Prostate gland (tissue), 2 donors: ENCODE measurements around the gene PHF23.

Source experiments
- POLR2A ChIP-seq: fragments of 450-650 bp; IDR thresholded peaks from one replicate; pipeline ENCODE4 v1.6.1; 2016; ENCODE audit warnings: antibody characterized with exemption, mild to moderate bottlenecking
- TF ChIP-seq, protein P1 (sequence below), 4 experiments: fragments of 200-600 bp in 2 of 4; fragments of 450-650 bp in 2 of 4; sonication (generic) in 2 of 4; IDR thresholded peaks; 1 replicate in 3 of 4; 2 replicates in 1 of 4; pipeline ENCODE4 v1.5.1; 2016 to 2019; ENCODE audit warnings: antibody characterized with exemption in 4 of 4, mild to moderate bottlenecking in 2 of 4, moderate library complexity in 2 of 4

DNA sequence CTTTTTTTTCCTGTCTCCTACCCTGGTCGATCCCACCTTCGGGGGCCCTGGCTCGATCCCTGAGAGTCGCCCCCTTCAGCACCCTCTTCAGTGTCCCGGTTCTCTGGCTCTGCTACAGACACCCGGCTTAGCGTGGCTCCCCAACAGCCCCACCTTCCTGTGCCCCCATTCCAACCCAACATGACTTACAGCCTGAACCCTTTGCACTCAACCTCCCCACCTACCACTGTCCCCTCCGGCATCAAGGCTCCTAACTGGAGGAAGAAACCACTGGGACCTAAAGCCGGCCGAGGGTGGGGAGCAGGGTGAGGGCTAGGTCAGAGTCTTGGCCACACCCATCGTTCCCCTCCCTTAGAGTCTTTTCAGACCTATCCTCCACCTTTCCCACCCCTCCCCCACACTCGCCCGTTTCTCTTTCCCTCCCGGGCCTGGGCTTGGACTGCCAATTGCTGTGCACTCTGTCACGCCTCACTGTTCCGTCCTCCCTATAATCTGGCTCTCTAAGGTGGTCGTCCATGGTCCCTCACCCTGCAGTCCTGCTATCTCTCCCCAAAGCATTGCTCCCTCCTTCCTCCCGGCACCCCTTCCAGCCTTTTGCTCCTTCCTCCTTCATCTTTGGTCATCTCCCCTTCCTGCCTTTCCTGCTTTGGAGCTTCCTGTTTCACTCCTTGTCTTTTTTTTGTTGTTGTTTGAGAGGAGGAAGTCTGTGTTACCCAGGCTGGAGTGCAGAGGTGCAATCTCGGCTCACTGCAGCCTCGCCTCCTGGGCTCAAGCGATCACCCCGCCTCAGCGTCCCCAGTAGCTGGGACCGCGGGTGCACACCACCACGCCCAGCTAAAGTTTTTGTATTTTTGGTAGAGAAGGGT, 23.9 kb upstream of the PHF23 start:
- TF ChIP-seq POLR2A, result no peak
- TF ChIP-seq, protein P1, sequence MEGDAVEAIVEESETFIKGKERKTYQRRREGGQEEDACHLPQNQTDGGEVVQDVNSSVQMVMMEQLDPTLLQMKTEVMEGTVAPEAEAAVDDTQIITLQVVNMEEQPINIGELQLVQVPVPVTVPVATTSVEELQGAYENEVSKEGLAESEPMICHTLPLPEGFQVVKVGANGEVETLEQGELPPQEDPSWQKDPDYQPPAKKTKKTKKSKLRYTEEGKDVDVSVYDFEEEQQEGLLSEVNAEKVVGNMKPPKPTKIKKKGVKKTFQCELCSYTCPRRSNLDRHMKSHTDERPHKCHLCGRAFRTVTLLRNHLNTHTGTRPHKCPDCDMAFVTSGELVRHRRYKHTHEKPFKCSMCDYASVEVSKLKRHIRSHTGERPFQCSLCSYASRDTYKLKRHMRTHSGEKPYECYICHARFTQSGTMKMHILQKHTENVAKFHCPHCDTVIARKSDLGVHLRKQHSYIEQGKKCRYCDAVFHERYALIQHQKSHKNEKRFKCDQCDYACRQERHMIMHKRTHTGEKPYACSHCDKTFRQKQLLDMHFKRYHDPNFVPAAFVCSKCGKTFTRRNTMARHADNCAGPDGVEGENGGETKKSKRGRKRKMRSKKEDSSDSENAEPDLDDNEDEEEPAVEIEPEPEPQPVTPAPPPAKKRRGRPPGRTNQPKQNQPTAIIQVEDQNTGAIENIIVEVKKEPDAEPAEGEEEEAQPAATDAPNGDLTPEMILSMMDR (IDR thresholded peaks at IDR 0.05), result no peak
